WTC11 (cell line): ENCODE measurements around the gene RNF17. TPM values are rescaled to one million over a fixed set of nuclear protein-coding genes. Genes with fewer than 3 reads are reported as not detected.

Experiments used
- ATAC-seq: fragments of 200-7000 bp; cut with Tn5 transposase; 2 replicates; pipeline ENCODE4 v1.10.0; 2021; ENCODE audit warnings: mild to moderate bottlenecking, moderate library complexity
- CTCF ChIA-PET: fragments of 300-600 bp; sonication (Branson Sonifier 250); formaldehyde crosslinking; loops from one replicate; lab custom pipeline; 2021; ENCODE audit warnings: antibody characterized with exemption; lab: Charles Lee
- POLR2A ChIA-PET: fragments of 350-600 bp; sonication (Branson Sonifier 250); formaldehyde crosslinking; loops from one replicate; lab custom pipeline; 2021; ENCODE audit warnings: antibody characterized with exemption; lab: Charles Lee
- DNase-seq: peaks from one replicate; pipeline ENCODE4 v3.0.0; 2021; ENCODE audit warnings: low spot score
- H3K27ac Mint-ChIP-seq: 2 replicates; pipeline ENCODE4 v1.8.0; 2021; ENCODE audit warnings: mixed read lengths
- H3K27me3 Mint-ChIP-seq: 2 replicates; pipeline ENCODE4 v1.8.0; 2021; ENCODE audit warnings: low read depth, mild to moderate bottlenecking, moderate library complexity, mixed read lengths
- H3K36me3 Mint-ChIP-seq: 2 replicates; pipeline ENCODE4 v1.8.0; 2021; ENCODE audit warnings: mixed read lengths
- H3K4me1 Mint-ChIP-seq: 2 replicates; pipeline ENCODE4 v1.8.0; 2022; ENCODE audit warnings: mixed read lengths
- H3K4me3 Mint-ChIP-seq: 2 replicates; pipeline ENCODE4 v1.8.0; 2021; ENCODE audit warnings: mild to moderate bottlenecking, moderate library complexity, mixed read lengths
- H3K9me3 Mint-ChIP-seq: 2 replicates; pipeline ENCODE4 v1.8.0; 2021; ENCODE audit warnings: mixed read lengths
- ATF3 ChIP-seq: sonication (generic); formaldehyde crosslinking; conservative IDR thresholded peaks from 2 replicates; pipeline ENCODE4 v1.8.1; 2022; ENCODE audit warnings: mild to moderate bottlenecking, missing genetic modification reagents
- CREM ChIP-seq: sonication (generic); formaldehyde crosslinking; IDR thresholded peaks from 2 replicates; pipeline ENCODE4 v1.8.1; 2022; ENCODE audit warnings: mild to moderate bottlenecking, missing genetic modification reagents, moderate library complexity
- EMX1 ChIP-seq: fragments of 250-450 bp; sonication (Bioruptor Pico); IDR thresholded peaks from 2 replicates; pipeline ENCODE4 v1.8.0; 2021; ENCODE audit warnings: mild to moderate bottlenecking
- FOXP4 ChIP-seq: sonication (generic); formaldehyde crosslinking; IDR thresholded peaks from 2 replicates; pipeline ENCODE4 v1.8.0; 2022; ENCODE audit warnings: mild to moderate bottlenecking, missing genetic modification reagents
- GRHL2 ChIP-seq: fragments of 250-450 bp; sonication (Bioruptor Pico); IDR thresholded peaks from 2 replicates; pipeline ENCODE4 v1.8.0; 2022; ENCODE audit warnings: mild to moderate bottlenecking, moderate library complexity; ENCODE audit not compliant: insufficient replicate concordance, severe bottlenecking
- HMGA2 ChIP-seq: fragments of 250-450 bp; sonication (Bioruptor Pico); IDR thresholded peaks from 2 replicates; pipeline ENCODE4 v1.4.0; 2021; ENCODE audit warnings: mild to moderate bottlenecking, moderate library complexity
- IRF1 ChIP-seq: sonication (generic); formaldehyde crosslinking; IDR thresholded peaks from 2 replicates; pipeline ENCODE4 v1.8.0; 2023; ENCODE audit warnings: missing genetic modification reagents
- SP1 ChIP-seq: sonication (generic); formaldehyde crosslinking; conservative IDR thresholded peaks from 2 replicates; pipeline ENCODE4 v1.8.1; 2022; ENCODE audit warnings: missing genetic modification reagents
- TEAD1 ChIP-seq: sonication (generic); formaldehyde crosslinking; IDR thresholded peaks from 2 replicates; pipeline ENCODE4 v1.8.0; 2022; ENCODE audit warnings: mild to moderate bottlenecking, missing genetic modification reagents
- ZBTB21 ChIP-seq: sonication (generic); formaldehyde crosslinking; IDR thresholded peaks from 2 replicates; pipeline ENCODE4 v1.8.1; 2023; ENCODE audit warnings: mild to moderate bottlenecking, missing genetic modification reagents, borderline replicate concordance
- ZBTB43 ChIP-seq: sonication (generic); formaldehyde crosslinking; IDR thresholded peaks from 2 replicates; pipeline ENCODE4 v1.8.1; 2023; ENCODE audit warnings: mild to moderate bottlenecking, missing genetic modification reagents
- ZNF121 ChIP-seq: sonication (generic); formaldehyde crosslinking; IDR thresholded peaks from 2 replicates; pipeline ENCODE4 v1.8.0; 2023; ENCODE audit warnings: missing genetic modification reagents
- ZNF263 ChIP-seq: sonication (generic); formaldehyde crosslinking; IDR thresholded peaks from 2 replicates; pipeline ENCODE4 v1.8.1; 2022; ENCODE audit warnings: low read depth, mild to moderate bottlenecking, moderate library complexity, missing genetic modification reagents
- ZNF396 ChIP-seq: fragments of 250-450 bp; sonication (Bioruptor Pico); IDR thresholded peaks from 2 replicates; pipeline ENCODE4 v1.8.0; 2021; ENCODE audit warnings: mild to moderate bottlenecking, moderate library complexity, borderline replicate concordance
- ZNF532 ChIP-seq: fragments of 250-450 bp; sonication (Bioruptor Pico); IDR thresholded peaks from 2 replicates; pipeline ENCODE4 v1.9.0; 2021; ENCODE audit warnings: mild to moderate bottlenecking, borderline replicate concordance
- ZSCAN18 ChIP-seq: fragments of 250-450 bp; sonication (Bioruptor Pico); IDR thresholded peaks from 2 replicates; pipeline ENCODE4 v2.1.2; 2022; ENCODE audit warnings: mild to moderate bottlenecking, moderate library complexity
- total RNA-seq: library from RNA; stranded (reverse); gene quantifications from 3 replicates; pipeline ENCODE4 v1.2.3, GENCODE V29; 2021
- TF ChIP-seq, protein P1 (sequence below): fragments of 250-450 bp; sonication (Bioruptor Pico); conservative IDR thresholded peaks from 2 replicates; pipeline ENCODE4 v1.9.0; 2021; ENCODE audit warnings: mild to moderate bottlenecking
- TF ChIP-seq, protein P2 (sequence below): sonication (generic); formaldehyde crosslinking; IDR thresholded peaks from 2 replicates; pipeline ENCODE4 v1.8.1; 2022; ENCODE audit warnings: mild to moderate bottlenecking, missing genetic modification reagents, moderate library complexity, borderline replicate concordance
- TF ChIP-seq, protein P3 (sequence below): fragments of 250-450 bp; sonication (Bioruptor Pico); IDR thresholded peaks from 2 replicates; pipeline ENCODE4 v1.9.0; 2021; ENCODE audit warnings: mild to moderate bottlenecking

Gene RNF17
- total RNA-seq, 1 experiment from 2014 or later: not detected

GRCh38 chr13:24927810-24928404 lies 163.9 kb downstream of the RNF17 start (continued):
- no peak for TF ChIP-seq CREM
- no peak for TF ChIP-seq SP1 (CRISPR knock-in tag)
- TF ChIP-seq, protein P1, sequence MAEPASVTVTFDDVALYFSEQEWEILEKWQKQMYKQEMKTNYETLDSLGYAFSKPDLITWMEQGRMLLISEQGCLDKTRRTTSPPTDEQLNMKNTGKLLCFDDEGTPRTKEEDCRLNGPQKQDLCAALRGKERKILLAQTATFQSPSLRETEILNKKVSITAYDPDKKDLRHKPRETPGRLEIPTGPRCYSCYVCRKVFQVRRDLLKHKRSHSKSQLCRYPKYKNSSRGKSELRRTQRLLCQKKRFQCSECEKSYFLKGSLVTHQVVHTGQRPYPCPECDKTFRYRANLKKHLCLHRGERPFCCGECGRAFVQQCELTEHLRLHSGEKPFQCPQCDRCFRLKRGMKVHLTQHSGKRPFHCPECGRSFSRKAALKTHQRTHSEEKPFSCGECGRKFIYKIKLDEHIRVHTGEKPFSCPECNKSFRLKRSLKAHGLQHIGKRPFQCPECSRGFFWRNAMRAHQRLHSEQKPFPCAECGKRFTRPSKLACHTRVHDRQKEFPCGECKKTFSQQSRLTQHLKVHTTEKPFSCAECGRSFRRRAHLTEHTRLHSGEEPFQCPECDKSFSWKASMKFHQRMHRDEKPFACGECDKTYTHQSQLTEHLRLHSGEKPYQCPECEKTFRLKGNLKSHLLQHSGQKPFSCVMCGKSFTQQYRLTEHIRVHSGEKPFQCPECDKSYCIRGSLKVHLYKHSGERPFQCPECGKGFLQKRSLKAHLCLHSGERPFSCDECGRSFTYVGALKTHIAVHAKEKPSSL (CRISPR knock-in tag): no peak
- TF ChIP-seq FOXP4 (CRISPR knock-in tag): no peak
- TF ChIP-seq ZNF532 (CRISPR knock-in tag): no peak

GRCh38 chr13:24929196-24929595 lies 165.2 kb downstream of the RNF17 start:
- H3K4me1 Mint-ChIP-seq: peaks cover 20% of the 10 kb centered on the region
- ATAC-seq (no peak), DNase-seq (no peak)
- H3K4me3 Mint-ChIP-seq: no peak overlapping the region
- H3K36me3 Mint-ChIP-seq: peaks cover 3% of the 10 kb centered on the region; the same call in 1 of the 2 replicates
- H3K27ac Mint-ChIP-seq: no peak overlapping the region
- ChIA-PET POLR2A (no interaction called here), CTCF (no interaction called here)
- TF ChIP-seq TEAD1 (CRISPR knock-in tag) (no peak), ZNF121 (CRISPR knock-in tag) (no peak), ZNF396 (CRISPR knock-in tag) (no peak), IRF1 (CRISPR knock-in tag) (no peak), ATF3 (CRISPR knock-in tag) (no peak), HMGA2 (CRISPR knock-in tag) (no peak), EMX1 (no peak), ZBTB21 (CRISPR knock-in tag) (no peak), ZSCAN18 (CRISPR knock-in tag) (no peak), ZNF263 (CRISPR knock-in tag) (no peak), ZBTB43 (CRISPR knock-in tag) (no peak), GRHL2 (CRISPR knock-in tag) (no peak)
- TF ChIP-seq, protein P2, sequence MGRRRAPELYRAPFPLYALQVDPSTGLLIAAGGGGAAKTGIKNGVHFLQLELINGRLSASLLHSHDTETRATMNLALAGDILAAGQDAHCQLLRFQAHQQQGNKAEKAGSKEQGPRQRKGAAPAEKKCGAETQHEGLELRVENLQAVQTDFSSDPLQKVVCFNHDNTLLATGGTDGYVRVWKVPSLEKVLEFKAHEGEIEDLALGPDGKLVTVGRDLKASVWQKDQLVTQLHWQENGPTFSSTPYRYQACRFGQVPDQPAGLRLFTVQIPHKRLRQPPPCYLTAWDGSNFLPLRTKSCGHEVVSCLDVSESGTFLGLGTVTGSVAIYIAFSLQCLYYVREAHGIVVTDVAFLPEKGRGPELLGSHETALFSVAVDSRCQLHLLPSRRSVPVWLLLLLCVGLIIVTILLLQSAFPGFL (CRISPR knock-in tag): no peak
- TF ChIP-seq, protein P3, sequence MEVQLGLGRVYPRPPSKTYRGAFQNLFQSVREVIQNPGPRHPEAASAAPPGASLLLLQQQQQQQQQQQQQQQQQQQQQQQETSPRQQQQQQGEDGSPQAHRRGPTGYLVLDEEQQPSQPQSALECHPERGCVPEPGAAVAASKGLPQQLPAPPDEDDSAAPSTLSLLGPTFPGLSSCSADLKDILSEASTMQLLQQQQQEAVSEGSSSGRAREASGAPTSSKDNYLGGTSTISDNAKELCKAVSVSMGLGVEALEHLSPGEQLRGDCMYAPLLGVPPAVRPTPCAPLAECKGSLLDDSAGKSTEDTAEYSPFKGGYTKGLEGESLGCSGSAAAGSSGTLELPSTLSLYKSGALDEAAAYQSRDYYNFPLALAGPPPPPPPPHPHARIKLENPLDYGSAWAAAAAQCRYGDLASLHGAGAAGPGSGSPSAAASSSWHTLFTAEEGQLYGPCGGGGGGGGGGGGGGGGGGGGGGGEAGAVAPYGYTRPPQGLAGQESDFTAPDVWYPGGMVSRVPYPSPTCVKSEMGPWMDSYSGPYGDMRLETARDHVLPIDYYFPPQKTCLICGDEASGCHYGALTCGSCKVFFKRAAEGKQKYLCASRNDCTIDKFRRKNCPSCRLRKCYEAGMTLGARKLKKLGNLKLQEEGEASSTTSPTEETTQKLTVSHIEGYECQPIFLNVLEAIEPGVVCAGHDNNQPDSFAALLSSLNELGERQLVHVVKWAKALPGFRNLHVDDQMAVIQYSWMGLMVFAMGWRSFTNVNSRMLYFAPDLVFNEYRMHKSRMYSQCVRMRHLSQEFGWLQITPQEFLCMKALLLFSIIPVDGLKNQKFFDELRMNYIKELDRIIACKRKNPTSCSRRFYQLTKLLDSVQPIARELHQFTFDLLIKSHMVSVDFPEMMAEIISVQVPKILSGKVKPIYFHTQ (CRISPR knock-in tag): no peak
- peaks cover 10% of the 10 kb centered on the region; the same call in 1 of the 2 replicates for H3K9me3 Mint-ChIP-seq
- H3K27me3 Mint-ChIP-seq: peaks cover 18% of the 10 kb centered on the region
